Islet of Langerhans (tissue), 1 donor: Measurements from ENCODE around the gene RNF13.
"Not testable (repeated sequence)": the region's sequence is repeated elsewhere in the genome, so short reads cannot be mapped to it uniquely, and the experiment has no call there.

Experiments
- FAIRE-seq: peaks from one replicate; lab custom pipeline; 2011; peaks lifted over from hg19 to GRCh38; lab: Jason Lieb, UNC

RNF13 gene

DNA sequence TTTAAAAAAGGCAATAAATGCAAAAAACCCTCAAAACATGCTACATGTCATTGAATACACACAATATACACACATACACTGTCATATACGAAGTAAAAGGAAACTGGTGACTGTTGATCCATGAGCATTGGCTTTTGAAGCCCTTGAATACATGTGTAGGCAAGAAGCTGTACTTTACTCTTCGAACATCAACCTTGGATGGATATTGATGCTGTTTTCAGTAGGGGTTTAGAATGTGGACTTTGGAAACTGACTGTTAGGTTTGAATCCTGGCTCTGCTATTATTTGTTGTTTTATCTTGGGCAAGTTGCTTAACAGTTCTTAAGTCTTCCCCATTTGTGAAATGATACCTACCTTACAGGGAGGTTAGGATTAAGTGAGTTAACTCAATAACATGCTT is 30.5 kb downstream of the RNF13 start:
- FAIRE-seq = no peak

DNA sequence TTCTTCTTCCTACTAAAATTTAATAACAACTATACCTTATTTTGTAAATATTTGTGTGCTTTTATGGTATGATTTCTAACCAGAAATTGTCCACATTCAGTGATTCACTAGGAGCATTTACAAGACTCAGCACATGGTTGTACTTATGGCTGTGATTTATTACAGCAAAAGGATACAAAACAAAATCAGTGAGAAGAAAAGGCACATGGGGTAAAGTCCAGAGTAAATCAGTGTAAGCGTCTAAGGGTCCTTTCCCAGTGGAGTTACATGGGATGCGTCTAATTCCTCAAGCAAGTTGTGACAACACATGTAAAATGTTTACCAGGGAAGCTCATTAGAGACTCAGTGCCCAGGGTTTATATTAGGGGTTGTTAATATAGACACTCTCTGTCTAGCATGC is 31.1 kb downstream of the RNF13 start:
- no peak for FAIRE-seq

DNA sequence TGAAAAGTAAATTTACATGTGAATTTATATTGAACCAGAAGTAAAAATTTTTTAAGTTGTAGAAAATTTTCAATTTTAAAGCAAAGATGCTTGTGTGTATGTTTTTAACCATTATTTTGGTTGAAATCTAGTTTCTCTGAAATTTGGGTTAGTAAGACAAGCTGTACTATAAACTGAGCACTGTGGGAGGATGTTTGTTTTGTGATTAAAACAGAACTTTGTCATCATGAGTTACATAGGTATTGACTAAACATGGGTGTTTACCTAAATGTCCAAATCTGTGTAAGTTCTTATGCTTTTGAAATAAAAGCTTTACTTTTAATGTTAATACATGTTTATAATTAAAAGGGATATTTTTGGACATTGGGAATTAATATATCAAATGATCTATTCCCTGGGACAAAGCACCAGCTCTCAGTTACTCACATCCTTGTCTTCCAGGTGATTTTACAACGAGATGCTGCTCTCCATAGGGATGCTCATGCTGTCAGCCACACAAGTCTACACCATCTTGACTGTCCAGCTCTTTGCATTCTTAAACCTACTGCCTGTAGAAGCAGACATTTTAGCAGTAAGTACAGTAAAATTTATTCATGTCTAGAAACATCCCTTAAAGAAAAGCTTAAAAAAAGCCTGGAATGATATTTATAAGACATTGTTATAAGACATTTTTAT is 32.7 kb downstream of the RNF13 start:
- FAIRE-seq = peak; percentile 89

DNA sequence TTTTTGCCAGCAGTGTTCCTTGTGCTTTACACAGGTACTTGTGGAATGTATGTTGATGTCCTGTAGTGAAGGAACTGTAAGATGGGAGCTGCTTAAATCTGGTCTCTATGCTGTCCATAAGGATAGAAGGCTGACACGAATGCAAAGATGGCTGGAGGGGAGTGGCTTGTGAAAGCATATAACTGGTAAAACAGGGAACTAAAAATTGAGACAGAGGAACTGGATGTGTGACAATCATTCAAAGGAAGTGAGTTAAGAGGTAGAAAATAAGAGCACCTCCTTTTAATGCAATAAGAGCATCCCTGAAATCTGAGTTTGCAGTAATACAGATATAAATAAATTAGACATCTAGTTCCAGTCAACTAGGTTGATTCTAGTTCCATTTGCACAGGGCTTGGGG is 35.2 kb downstream of the RNF13 start:
- no peak for FAIRE-seq

DNA sequence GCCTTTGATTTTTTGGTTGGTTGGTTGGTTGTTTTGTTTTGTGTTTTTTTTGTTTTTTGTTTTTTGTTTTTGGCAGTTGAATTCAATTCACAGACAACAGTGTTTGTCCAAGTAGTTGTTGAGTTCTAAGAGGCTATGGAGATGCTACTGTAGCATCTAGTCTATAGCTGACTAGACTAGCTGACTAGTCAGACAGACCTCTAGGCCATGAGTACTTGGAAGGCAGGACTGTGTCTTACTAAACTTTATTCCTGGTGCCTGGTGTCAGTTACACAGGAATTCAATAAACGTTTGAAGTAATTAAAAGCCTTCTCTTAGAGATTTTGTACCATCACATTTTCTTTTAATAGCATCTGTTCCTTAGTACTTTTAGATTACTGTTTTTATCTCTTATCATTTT is 35.7 kb downstream of the RNF13 start:
- FAIRE-seq = no peak

DNA sequence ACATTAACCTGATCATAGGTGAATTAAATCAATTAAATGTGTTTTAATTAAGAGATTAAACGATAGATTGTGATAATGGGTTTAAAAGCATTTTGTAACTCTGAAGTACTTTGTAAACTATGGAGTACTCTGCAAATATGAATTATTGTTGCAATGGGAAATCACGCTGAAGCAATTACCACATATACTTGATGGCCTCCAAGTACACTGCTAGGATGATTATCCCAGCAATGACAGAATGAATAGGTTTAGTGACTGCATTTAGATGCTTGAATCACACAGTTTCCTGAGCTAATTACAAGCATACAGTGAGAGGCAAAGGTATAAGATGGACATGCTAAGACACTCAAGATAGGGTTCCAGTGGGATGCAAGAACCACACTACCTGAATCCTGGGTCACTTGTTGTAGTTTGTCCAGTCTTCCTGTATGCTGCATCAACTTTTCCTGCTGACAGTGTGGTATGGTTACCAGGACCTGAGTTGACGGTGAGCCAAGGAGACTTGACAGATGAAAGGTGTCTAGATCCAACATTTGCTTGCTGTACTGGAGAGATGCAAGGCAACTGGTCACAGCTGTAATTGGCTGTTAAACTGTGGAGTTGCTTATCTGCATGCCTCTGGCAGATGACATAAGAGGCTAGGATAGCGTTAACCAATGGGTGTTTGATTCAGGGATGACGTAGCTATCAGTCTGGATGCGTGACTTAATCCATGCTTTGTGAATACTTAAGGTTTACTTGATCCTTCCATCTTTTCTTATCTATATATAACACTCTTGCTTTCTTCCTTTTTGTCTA is 38.0 kb downstream of the RNF13 start:
- FAIRE-seq = no peak

DNA sequence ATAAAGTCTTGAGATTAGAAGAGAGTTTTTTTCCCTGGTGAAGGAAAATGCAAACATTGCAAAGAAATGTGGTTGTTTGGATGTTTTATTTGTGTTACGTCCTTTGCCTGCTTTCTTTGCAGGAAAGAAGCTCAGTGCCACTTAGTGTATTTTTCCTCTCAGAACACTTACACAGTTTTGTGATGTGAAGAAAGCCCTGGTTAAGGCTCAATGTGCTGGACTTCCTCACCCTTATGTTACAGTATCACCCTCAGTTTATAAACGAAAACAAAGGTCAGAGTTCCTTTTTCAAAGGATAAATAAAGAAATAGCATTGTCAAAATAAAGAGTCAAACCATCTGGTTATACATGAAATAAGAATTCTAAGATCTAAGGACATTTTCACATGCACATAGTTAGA is 45.9 kb downstream of the RNF13 start:
- no peak for FAIRE-seq

DNA sequence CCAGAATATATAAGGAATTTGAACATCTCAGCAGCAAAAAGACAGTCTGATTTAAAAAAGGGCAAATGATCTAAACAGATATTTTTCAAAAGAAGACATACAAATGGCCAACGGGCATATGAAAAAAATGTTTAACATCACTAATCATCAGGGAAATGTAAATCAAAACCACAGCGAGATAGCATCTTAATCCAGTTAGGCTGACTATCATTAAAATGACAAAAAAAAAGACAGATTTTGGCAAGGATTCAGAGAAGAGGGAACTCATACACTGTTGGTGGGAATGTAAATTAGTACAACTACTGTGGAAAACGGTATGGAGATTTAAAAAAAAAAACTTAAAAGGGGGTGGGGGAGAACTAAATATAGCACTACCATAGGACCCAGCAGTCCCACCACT is 47.9 kb downstream of the RNF13 start:
- FAIRE-seq = no peak

DNA sequence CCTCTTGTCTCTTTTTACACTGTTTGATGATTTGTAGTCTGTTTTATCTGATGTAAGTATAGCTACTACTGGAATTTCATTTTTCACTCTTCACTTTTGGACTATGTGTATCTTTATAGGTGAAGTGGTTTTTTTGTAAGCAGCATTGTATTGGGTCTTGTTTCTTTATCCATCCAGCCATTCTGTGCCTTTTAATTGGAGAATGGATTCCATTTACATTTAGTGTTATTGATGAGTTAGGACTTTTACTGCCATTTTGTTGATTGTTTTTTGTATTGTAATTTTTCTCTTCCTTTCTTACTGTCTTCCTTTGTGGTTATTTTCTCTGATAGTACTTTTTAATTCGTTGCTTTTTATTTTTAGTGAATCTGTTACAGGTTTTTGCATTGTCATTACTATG is 54.5 kb downstream of the RNF13 start:
- FAIRE-seq = no peak

DNA sequence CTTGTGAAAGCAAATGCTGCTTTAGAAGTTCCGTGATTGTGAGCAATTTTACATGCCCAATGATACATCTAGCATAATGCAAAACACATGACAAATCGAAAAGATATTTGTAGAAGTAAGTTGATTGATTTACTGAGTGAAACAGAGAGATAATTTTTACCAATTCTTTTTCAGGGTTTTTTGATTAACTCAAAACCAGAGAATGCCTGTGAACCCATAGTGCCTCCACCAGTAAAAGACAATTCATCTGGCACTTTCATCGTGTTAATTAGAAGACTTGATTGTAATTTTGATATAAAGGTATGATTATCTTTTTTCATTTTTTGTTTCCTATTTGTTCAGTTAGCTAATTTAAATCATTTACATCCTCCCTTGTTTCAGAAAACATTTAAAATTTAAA is 58.8 kb downstream of the RNF13 start:
- peak; percentile 61 for FAIRE-seq

DNA sequence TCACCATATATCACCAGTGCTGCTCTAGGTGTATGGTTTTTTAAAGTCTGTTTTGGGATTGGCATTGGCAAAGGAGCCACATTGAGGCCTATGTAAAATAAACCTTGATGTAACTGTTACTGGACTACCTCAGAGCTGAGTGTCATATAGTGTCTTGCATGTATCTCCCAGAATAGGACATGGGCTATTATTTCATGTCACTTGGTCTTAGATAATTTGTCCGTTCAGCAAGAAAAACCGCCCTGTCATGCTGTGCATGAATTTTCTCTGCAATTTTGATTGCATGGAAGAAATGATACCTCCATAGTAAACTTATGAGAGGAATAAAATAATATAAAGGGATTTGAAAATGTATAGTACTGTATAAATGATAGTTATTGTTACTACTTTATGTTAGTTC is 59.6 kb downstream of the RNF13 start:
- FAIRE-seq = peak; percentile 36

DNA sequence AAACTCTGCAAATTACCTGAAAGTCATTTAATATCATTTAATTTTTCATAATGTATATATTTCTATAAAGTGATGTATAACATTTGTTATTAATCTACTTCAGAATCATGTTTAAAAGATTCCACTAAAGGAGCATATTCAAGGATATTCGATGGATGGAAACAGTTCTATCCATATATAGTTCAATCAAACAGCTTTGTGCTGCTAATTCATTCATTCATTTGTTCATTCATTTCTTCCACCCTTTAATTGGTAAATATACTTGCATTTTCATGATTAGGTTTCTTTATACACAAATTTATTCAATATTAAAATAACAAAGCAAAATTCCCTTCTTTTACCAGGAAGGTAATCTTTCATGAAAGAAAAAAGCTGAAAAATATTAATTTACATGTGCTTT is 64.7 kb downstream of the RNF13 start:
- no peak for FAIRE-seq

DNA sequence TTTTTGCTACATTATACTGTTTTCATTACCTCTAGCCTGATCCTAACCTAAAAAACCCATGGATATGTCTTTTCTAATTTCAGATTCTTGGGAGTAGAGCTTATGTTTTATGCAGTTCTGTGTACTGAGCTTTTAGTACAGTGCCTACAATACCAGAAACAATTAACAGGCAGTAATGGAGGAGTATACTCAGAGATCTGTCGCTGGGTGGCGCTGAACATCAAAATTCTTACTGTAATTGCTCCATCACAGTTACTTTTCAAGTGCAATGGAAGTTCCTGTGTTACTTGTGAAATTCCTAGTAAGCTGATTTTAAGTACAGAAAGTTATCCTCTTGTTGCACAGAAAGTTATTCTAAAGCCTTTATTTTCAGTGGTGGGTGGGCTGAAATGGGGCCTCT is 66.9 kb downstream of the RNF13 start:
- FAIRE-seq = no peak

DNA sequence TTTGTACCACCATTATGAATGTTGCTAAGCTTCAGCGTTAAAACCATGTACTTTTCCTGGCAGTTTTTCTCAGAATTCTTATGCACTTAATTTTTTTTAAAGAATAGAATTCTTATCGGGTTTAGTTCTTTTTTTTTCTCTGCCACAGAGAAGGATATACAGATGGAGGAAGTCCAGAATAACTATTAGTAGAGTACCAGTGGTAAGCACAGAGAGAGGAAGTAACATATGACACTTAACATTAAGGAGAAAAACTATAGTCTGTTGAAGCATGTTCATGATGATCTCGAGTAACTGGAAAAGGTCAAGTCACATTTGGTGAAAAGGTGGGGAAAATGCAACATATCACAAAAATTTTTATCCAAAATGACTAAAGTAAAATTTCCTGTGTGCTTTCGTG is 68.9 kb downstream of the RNF13 start:
- FAIRE-seq = no peak

DNA sequence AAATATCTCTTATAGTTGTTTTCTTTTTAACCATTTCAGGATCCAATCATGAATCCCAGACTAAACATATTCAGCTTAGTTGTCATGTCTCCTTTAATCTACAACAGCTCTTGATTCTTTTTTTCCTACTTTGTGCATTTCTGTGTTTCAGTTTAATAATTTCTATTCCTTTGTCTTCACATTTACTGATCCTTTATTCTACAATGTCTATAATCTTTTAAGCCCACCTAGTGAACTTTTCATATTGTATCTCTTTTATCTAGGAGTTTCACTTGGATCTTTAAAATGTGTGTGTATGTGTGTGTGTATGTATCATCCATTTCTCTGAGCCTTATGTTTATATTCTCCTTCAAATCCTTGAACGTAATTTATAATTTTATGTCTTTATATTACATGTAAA is 70.1 kb downstream of the RNF13 start:
- no peak for FAIRE-seq

DNA sequence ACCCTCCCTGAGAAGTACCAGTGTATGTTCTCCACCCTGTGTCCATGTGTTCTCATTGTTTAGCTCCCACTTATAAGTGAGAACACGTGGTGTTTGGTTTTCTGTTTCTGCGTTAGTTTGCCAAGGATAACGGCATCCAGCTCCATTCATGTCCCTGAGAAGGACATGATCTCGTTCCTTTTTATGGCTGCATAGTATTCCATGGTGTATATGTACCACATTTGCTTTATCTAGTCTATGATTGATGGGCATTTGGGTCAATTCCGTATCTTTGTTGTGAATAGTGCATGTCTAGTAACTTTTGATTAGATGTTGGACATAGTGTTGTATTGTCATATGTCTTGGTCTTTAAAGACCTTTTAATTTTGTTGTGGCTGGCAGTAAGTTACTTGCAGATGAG is 70.8 kb downstream of the RNF13 start:
- not testable (repeated sequence) for FAIRE-seq

DNA sequence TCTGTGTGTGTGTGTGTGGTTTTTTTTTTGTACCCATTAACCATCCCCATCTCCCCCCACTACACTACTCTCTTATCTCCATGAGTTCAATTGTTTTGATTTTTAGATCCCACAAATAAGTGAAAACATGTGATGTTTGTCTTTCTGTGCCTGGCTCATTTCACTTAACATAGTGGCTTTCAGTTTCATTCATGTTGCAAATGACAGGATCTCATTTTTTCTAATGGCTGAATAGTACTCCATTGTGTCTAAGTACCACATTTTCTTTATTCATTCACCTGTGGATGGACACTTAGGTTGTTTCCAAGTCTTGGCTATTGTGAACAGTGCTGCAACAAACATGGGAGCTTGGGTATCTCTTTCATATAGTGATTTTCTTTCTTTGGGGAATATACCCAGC is 71.8 kb downstream of the RNF13 start:
- not testable (repeated sequence) for FAIRE-seq

DNA sequence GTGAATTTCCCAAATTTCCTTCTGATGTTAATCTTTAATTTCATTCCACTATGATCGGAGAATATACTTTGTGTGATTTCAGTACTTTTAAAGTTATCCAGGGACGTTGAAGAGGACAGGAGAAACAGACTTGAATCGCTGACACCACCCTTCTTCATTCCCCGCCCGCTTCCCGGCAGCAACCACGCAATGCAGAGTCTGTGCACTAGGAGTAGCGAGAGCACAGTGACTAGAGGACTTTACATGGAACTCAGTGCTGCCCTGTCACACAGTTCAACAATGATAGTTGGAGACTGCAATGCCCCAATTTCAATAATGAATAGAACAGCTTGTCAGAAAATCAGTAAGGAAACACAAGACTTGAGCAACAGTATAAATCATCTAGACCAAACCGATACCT is 73.9 kb downstream of the RNF13 start:
- FAIRE-seq = no peak

DNA sequence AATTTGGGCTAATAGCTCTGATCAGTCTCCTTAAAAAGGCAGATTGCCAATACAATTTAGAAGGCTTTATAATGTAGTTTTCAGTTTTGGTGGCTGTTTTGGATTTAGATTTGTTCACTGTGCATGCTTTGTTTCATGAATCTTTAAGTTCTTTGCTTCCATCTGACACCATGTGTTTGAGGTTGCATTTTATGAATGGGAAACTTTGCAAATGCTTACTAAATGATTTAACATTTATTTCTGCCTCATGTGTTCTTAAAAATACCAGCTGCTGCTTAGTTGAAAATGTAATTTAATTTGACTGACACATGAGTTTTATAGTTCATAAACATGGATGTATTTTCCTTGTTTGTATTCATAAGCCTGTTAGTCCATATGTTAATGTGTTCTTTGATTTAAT is 78.6 kb downstream of the RNF13 start:
- no peak for FAIRE-seq

DNA sequence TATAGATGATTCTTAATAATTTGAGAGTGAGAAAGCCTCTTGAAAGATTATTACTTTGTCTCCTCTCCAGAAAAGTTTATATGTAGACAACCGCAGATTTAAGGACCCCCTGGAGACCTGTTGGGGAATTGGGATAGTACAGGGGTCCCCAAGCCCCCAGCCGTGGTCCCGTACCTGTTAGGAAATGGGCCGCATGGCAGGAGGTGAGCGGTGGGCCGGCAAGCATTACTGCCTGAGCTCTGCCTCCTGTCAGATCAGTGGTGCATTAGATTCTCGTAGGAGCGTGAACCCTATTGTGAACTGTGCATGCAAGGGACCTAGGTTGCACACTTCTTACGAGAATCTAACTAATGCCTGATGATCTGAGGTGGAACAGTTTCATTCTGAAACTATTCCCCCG is 79.4 kb downstream of the RNF13 start:
- no peak for FAIRE-seq

DNA sequence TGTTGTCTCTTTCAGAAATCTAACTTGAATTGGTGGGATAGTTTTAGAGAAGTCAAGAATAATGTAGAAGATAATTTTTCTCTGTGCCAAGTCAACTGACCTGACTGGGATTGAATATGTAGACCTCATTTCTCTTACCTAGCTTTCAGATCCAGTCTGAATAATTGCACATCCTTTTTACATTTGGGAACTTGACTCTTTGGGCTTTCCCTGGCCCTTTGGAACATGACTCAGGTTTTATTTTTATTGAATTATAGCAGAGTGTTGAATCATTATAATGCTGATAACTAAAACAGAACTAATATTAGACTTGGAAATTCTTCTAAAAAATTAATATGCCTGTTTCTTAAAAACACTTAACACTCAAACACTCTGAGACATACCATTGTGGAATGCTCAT is 81.2 kb downstream of the RNF13 start:
- no peak for FAIRE-seq

DNA sequence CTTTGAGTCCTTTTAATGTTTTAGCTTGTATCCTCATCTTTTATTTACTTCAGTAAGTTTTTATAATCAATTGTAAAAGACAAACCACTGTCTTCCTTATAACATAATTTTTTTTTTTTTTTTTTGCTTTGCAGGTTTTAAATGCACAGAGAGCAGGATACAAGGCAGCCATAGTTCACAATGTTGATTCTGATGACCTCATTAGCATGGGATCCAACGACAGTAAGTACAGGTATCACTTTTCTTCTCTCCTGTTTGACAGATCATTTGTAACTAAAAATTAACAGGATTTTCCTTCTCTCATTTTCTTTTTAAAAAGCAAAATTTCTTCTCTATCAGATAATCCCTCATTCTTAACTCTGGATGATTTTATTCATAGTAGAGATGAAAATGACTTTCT is 82.3 kb downstream of the RNF13 start:
- FAIRE-seq = peak; percentile 41

DNA sequence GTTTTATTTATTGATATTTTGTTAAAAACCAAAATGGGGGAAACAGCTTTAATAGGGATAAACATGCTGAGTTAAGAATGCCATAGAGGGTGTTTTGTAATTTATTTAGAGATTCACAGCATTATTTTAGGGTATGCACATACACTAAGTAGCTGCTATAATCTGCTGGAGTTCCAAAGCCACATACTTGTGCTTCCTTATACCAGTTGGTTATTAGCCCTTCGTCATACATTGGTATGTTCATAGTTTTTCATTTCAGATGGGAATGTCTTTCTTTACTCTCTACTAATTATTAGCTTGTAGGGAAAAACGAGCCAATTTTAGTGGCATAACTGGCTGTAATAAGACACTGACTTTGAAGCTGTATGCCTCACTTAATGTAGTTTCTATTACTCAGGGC is 82.8 kb downstream of the RNF13 start:
- peak; percentile 33 for FAIRE-seq

DNA sequence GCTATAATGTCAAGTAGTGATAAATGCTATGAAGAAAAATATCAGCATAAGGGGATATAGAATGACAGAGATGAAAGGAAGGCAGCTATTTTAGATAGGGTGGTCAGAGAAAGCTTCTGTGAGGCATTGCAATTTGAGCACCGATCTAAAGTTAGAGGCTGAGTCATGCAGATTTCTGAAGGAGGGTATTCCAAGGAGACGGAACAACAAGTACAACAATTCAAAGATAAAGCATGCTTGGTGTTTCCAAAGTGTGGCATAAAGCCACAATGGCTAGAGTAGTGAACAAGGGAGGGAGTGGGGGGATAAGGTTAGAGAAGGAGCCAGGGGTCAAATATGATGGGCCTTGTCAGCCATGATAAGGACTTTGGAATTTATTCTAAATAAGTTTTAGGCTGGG is 85.8 kb downstream of the RNF13 start:
- no peak for FAIRE-seq
